Trophoblast cell (in vitro differentiated cells and primary cell): ENCODE measurements around the gene DYRK1A.

ENCODE experiments used
- DNase-seq, 2 donors: peaks; one replicate each; pipeline ENCODE4 v3.0.0-alpha.2; 2016
- H2AFZ ChIP-seq: 2 replicates; pipeline ENCODE4 v1.6.1; 2013; ENCODE audit warnings: low read length, moderate library complexity, mild to moderate bottlenecking; ENCODE audit not compliant: insufficient read depth, poor library complexity
- H2AK5ac ChIP-seq: 2 replicates; pipeline ENCODE4 v1.6.1; 2013; ENCODE audit warnings: mild to moderate bottlenecking, low read length
- H2BK120ac ChIP-seq: 2 replicates; pipeline ENCODE4 v1.6.1; 2013; ENCODE audit warnings: low read length, mild to moderate bottlenecking, moderate library complexity; ENCODE audit not compliant: insufficient read depth, poor library complexity
- H2BK12ac ChIP-seq: 2 replicates; pipeline ENCODE4 v1.6.1; 2013; ENCODE audit warnings: mild to moderate bottlenecking, low read length, moderate library complexity
- H2BK5ac ChIP-seq: 2 replicates; pipeline ENCODE4 v1.6.1; 2013; ENCODE audit warnings: low read length, low read depth, moderate library complexity, mild to moderate bottlenecking; ENCODE audit not compliant: poor library complexity
- H3K14ac ChIP-seq: 2 replicates; pipeline ENCODE4 v1.6.1; 2013; ENCODE audit warnings: mild to moderate bottlenecking, low read length
- H3K18ac ChIP-seq: 2 replicates; pipeline ENCODE4 v1.6.1; 2013; ENCODE audit warnings: mild to moderate bottlenecking, low read length
- H3K23ac ChIP-seq: 2 replicates; pipeline ENCODE4 v1.6.1; 2013; ENCODE audit warnings: low read length
- H3K27ac ChIP-seq: 2 replicates; pipeline ENCODE4 v1.5.1; 2013; ENCODE audit warnings: low read depth, mild to moderate bottlenecking, inconsistent platforms, low read length, moderate library complexity
- H3K27me3 ChIP-seq: 2 replicates; pipeline ENCODE4 v1.6.1; 2013; ENCODE audit warnings: inconsistent platforms, mild to moderate bottlenecking, low read length, moderate library complexity; ENCODE audit not compliant: insufficient read depth
- H3K36me3 ChIP-seq, 2 experiments: 1 replicate in 1 of 2; 2 replicates in 1 of 2; pipeline ENCODE4 v1.6.1; 2013; ENCODE audit warnings: low read length in 2 of 2, mild to moderate bottlenecking in 2 of 2, moderate library complexity in 1 of 2; ENCODE audit not compliant: insufficient read depth in 2 of 2, control insufficient read depth in 1 of 2
- H3K4ac ChIP-seq: 2 replicates; pipeline ENCODE4 v1.6.1; 2013; ENCODE audit warnings: low read depth, mild to moderate bottlenecking, low read length, moderate library complexity
- H3K4me1 ChIP-seq, 2 experiments: 1 replicate in 1 of 2; 2 replicates in 1 of 2; pipeline ENCODE4 v1.6.1; 2013; ENCODE audit warnings: low read length in 2 of 2, mild to moderate bottlenecking in 2 of 2, moderate library complexity in 1 of 2; ENCODE audit not compliant: insufficient read depth in 2 of 2, control insufficient read depth in 1 of 2
- H3K4me2 ChIP-seq: 2 replicates; pipeline ENCODE4 v1.6.1; 2013; ENCODE audit warnings: inconsistent platforms, mild to moderate bottlenecking, low read length, moderate library complexity
- H3K4me3 ChIP-seq: 2 replicates; pipeline ENCODE4 v1.5.1; 2013; ENCODE audit warnings: mild to moderate bottlenecking, low read depth, low read length, inconsistent platforms
- H3K79me1 ChIP-seq: one replicate; pipeline ENCODE4 v1.6.1; 2013; ENCODE audit warnings: low read length
- H3K79me2 ChIP-seq: 2 replicates; pipeline ENCODE4 v1.6.1; 2013; ENCODE audit warnings: low read length, mild to moderate bottlenecking; ENCODE audit not compliant: control insufficient read depth, insufficient read depth, poor library complexity
- H3K9ac ChIP-seq: 2 replicates; pipeline ENCODE4 v1.6.1; 2013; ENCODE audit warnings: mild to moderate bottlenecking, low read length
- H3K9me3 ChIP-seq: 2 replicates; pipeline ENCODE4 v1.6.1; 2013; ENCODE audit warnings: low read depth, mild to moderate bottlenecking, control low read depth, inconsistent platforms, low read length; ENCODE audit not compliant: insufficient read depth
- H4K12ac ChIP-seq: 2 replicates; pipeline ENCODE4 v1.6.1; 2013; ENCODE audit warnings: low read depth, mild to moderate bottlenecking, low read length, moderate library complexity
- H4K8ac ChIP-seq: 2 replicates; pipeline ENCODE4 v1.6.1; 2013; ENCODE audit warnings: low read depth, mild to moderate bottlenecking, low read length, moderate library complexity
- H4K91ac ChIP-seq: one replicate; pipeline ENCODE4 v1.6.1; 2013; ENCODE audit warnings: low read depth, mild to moderate bottlenecking, low read length, moderate library complexity
- WGBS: extraction: QIAGEN DNeasy Blood & Tissue Kit; methylation state at CpG from one replicate; pipeline ENCODE4 v1.1.7; 2013; ENCODE audit warnings: missing lambda C conversion rate; ENCODE audit not compliant: insufficient read length, insufficient coverage; ENCODE audit errors: extremely low coverage; 5-methylcytosine and 5-hydroxymethylcytosine counted together

DYRK1A gene

DNA sequence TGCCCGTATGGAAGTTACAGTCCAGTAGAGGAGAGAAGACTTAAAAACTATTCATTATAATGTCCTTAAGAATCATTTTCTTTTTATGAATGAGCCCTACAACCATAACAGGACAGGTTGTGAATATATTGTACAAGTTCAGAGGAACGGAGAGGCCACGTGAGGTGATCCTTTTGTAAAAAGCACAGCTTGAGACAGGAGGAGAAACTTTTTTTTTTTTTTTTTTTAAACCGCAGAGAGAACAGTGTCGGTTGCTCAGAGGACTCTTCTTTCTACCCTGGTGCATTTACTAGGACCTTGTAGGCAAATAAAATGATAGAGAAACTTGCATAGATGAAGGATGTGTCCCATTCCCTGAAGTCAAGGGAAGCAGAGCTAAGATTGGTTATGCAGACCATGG, 32.1 kb downstream of the DYRK1A start:
- Histone ChIP-seq H3K79me1 (no peaks in the 10 kb centered on the region), H3K27me3 (no peaks in the 10 kb centered on the region), H3K27ac (no peak overlapping the region), H2BK5ac (no peak overlapping the region), H4K12ac (no peak overlapping the region), H3K36me3 (no peaks in the 10 kb centered on the region), H3K23ac (no peak overlapping the region), H3K4me2 (no peak overlapping the region), H4K8ac (no peak overlapping the region), H2AFZ (no peak overlapping the region), H3K4me1 (no peaks in the 10 kb centered on the region), H3K14ac (no peak overlapping the region), H3K4me3 (no peak overlapping the region), H2AK5ac (no peak overlapping the region), H2BK12ac (no peak overlapping the region), H3K79me2 (peaks cover 30% of the 10 kb centered on the region), H2BK120ac (no peak overlapping the region), H3K9ac (no peak overlapping the region), H3K18ac (no peak overlapping the region), H4K91ac (no peak overlapping the region), H3K4ac (peak overlapping the region; percentile 67), H3K9me3 (no peaks in the 10 kb centered on the region)
- no peak for DNase-seq
- no CpG with 5 or more reads among the region's 5 CpGs for WGBS

DNA sequence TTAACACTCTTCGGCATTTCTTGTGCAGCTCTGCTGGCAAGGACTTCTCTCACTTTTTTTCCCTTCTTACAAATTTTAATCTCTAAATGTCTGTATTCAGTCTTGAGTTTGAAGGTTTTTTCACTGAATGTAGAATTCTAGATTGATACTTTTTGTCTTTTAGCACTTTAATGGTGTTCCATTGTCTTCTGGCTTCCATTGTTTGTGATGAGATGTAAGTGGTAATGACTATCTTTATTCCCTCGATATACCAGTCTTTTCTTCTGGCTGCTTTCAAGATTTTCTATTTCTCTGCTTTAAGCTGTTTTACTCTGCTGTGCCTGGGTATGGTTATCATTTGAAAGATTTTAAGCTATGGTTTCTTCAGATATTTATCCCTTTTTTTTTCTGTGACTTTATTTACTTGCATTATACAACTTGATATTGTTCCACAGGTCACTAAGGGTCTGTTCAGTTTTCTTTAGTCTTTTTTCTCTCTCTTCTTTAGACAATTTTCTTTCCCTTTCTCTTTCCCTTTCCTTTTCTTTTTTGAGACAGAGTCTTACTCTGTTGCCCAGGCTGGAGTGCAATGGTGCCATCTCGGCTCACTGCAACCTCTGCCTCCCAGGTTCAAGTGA, 35.8 kb downstream of the DYRK1A start:
- Histone ChIP-seq H2BK5ac (no peak overlapping the region), H4K12ac (no peak overlapping the region), H3K4me3 (no peak overlapping the region), H3K18ac (no peak overlapping the region), H3K9ac (no peak overlapping the region), H3K79me1 (no peaks in the 10 kb centered on the region), H3K79me2 (peaks cover 26% of the 10 kb centered on the region), H2BK120ac (no peak overlapping the region), H4K8ac (no peak overlapping the region), H3K4me1 (no peaks in the 10 kb centered on the region), H3K27ac (no peak overlapping the region), H3K4me2 (no peak overlapping the region), H4K91ac (no peak overlapping the region), H2AK5ac (no peak overlapping the region), H3K23ac (no peak overlapping the region), H3K9me3 (no peaks in the 10 kb centered on the region), H3K14ac (no peak overlapping the region), H2BK12ac (no peak overlapping the region), H2AFZ (no peak overlapping the region), H3K4ac (peak overlapping the region; percentile 91), H3K36me3 (no peaks in the 10 kb centered on the region), H3K27me3 (no peaks in the 10 kb centered on the region)
- no CpG with 5 or more reads among the region's 3 CpGs for WGBS
- no peak for DNase-seq

GRCh38 chr21:37405629-37406028, 39.1 kb downstream of the DYRK1A start:
- no peaks in the 10 kb centered on the region for H3K36me3 ChIP-seq

GRCh38 chr21:37407719-37408420, 41.3 kb downstream of the DYRK1A start:
- no peak overlapping the region for H2AFZ ChIP-seq
- H3K27ac ChIP-seq, result no peak overlapping the region
- H3K4me2 ChIP-seq, result no peak overlapping the region
- H4K8ac ChIP-seq, result no peak overlapping the region
- no peak overlapping the region for H3K14ac ChIP-seq
- H3K9me3 ChIP-seq, result no peaks in the 10 kb centered on the region
- H3K4ac ChIP-seq, result peak overlapping the region; percentile 97
- H3K27me3 ChIP-seq, result no peaks in the 10 kb centered on the region
- peaks cover 0 to 2% of the 10 kb centered on the region in 2 experiments for H3K4me1 ChIP-seq
- H3K79me1 ChIP-seq, result no peaks in the 10 kb centered on the region
- H3K4me3 ChIP-seq, result no peak overlapping the region
- no peak overlapping the region for H3K23ac ChIP-seq
- H2AK5ac ChIP-seq, result no peak overlapping the region
- H2BK120ac ChIP-seq, result no peak overlapping the region
- no peaks in the 10 kb centered on the region for H3K36me3 ChIP-seq
- H2BK5ac ChIP-seq, result no peak overlapping the region
- WGBS, result no CpG with 5 or more reads among the region's 6 CpGs
- no peak overlapping the region for H3K9ac ChIP-seq
- no peak overlapping the region for H4K91ac ChIP-seq
- no peak overlapping the region for H3K18ac ChIP-seq
- no peak overlapping the region for H4K12ac ChIP-seq
- H3K79me2 ChIP-seq, result peaks cover 21% of the 10 kb centered on the region
- no peak overlapping the region for H2BK12ac ChIP-seq
- DNase-seq, result no peak

More at GRCh38 chr21:37405629-37406028, 39.1 kb downstream of the DYRK1A start:
- peak overlapping the region; percentile 90 for H3K4ac ChIP-seq
- peaks cover 26% of the 10 kb centered on the region for H3K79me2 ChIP-seq
- H4K91ac ChIP-seq, result no peak overlapping the region
- WGBS, result no CpG with 5 or more reads among the region's 4 CpGs
- no peak overlapping the region for H4K8ac ChIP-seq
- H3K79me1 ChIP-seq, result no peaks in the 10 kb centered on the region
- H4K12ac ChIP-seq, result no peak overlapping the region
- H2AK5ac ChIP-seq, result no peak overlapping the region
- H3K4me3 ChIP-seq, result no peak overlapping the region
- no peak overlapping the region for H2BK12ac ChIP-seq
- H3K18ac ChIP-seq, result no peak overlapping the region
- no peak for DNase-seq
- no peak overlapping the region for H2BK5ac ChIP-seq
- H3K4me2 ChIP-seq, result no peak overlapping the region
- no peak overlapping the region for H2AFZ ChIP-seq
- H2BK120ac ChIP-seq, result no peak overlapping the region
- no peak overlapping the region for H3K23ac ChIP-seq
- no peak overlapping the region for H3K14ac ChIP-seq
- no peak overlapping the region for H3K9ac ChIP-seq
- H3K27me3 ChIP-seq, result no peaks in the 10 kb centered on the region
- H3K27ac ChIP-seq, result no peak overlapping the region
- H3K4me1 ChIP-seq, result peaks cover 0 to 2% of the 10 kb centered on the region in 2 experiments
- no peaks in the 10 kb centered on the region for H3K9me3 ChIP-seq
